Measurements from ENCODE around the gene MGLL. TPM values are rescaled to one million over a fixed set of nuclear protein-coding genes. Genes with fewer than 3 reads are reported as not detected.

The MGLL gene
- total and polyA plus RNA-seq, 2 donors from 2014 or later = 74.2 to 250 TPM

DNA sequence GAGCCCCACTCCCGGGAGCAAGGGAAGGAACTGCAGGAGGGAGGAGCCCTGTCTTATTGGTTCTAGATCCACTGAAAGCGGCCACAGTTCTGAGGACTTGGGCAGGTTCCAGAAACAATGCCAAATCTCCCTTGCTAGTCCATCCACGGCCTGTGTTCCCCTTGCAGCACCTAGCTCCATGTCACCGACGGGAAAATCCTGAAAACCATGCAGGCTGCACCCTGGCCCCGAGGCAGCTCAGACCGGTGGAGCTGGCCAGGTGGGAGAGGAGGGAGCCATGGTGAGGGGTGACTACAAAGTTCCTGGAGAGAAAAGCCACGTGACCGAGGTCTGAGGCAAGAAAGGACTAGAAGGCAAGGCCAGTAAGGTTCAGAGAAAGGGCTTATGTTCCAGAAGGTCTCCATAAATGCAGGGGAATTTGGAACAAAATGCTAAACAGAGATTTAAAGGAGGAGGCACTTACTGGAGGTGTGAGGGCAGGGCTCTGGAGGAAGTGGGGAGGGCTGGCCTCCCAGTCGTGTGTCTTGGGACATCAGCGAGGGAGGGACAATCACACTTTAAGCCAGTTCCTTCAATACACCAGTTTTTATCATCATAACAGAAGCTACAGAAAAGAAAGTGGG lies 5.4 kb downstream of the MGLL start:
- Histone ChIP-seq H3K9me3 (ENCODE audit: control insufficient read depth in 2 of 3, insufficient read depth in 1 of 3, low read length in 3 of 3) (no peaks in the 10 kb centered on the region), H3K4me3 (ENCODE audit: low read length in 3 of 3) (no peak overlapping the region), H3K27ac (ENCODE audit: low read depth in 2 of 2, low read length in 2 of 2) (peak overlapping the region; percentile 2 to 53), H3K9ac (ENCODE audit: low read length in 3 of 3) (peak overlapping the region in 1 of 3 donors; percentile 23), H3K4me1 (ENCODE audit: control insufficient read depth in 2 of 3, insufficient read depth in 2 of 3, low read depth in 1 of 3, low read length in 3 of 3) (peaks cover 4 to 38% (median 23%) of the 10 kb centered on the region in 3 donors), H3K36me3 (ENCODE audit: control insufficient read depth in 2 of 3, insufficient read depth in 3 of 3, low read length in 3 of 3) (peaks cover 0 to 8% (median 2%) of the 10 kb centered on the region in 3 donors), H3K27me3 (ENCODE audit: control insufficient read depth, insufficient read depth, low read length) (no peaks in the 10 kb centered on the region)
- intact Hi-C loops (cut with DNase I) = no loop called here
- FAIRE-seq = no peak
- TF ChIP-seq, protein P1, sequence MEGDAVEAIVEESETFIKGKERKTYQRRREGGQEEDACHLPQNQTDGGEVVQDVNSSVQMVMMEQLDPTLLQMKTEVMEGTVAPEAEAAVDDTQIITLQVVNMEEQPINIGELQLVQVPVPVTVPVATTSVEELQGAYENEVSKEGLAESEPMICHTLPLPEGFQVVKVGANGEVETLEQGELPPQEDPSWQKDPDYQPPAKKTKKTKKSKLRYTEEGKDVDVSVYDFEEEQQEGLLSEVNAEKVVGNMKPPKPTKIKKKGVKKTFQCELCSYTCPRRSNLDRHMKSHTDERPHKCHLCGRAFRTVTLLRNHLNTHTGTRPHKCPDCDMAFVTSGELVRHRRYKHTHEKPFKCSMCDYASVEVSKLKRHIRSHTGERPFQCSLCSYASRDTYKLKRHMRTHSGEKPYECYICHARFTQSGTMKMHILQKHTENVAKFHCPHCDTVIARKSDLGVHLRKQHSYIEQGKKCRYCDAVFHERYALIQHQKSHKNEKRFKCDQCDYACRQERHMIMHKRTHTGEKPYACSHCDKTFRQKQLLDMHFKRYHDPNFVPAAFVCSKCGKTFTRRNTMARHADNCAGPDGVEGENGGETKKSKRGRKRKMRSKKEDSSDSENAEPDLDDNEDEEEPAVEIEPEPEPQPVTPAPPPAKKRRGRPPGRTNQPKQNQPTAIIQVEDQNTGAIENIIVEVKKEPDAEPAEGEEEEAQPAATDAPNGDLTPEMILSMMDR (IDR thresholded peaks at IDR 0.05; ENCODE audit: borderline replicate concordance, extremely low read depth, insufficient read depth) = no peak
- peak in 1 of 5 donors; percentile 89 for DNase-seq

DNA sequence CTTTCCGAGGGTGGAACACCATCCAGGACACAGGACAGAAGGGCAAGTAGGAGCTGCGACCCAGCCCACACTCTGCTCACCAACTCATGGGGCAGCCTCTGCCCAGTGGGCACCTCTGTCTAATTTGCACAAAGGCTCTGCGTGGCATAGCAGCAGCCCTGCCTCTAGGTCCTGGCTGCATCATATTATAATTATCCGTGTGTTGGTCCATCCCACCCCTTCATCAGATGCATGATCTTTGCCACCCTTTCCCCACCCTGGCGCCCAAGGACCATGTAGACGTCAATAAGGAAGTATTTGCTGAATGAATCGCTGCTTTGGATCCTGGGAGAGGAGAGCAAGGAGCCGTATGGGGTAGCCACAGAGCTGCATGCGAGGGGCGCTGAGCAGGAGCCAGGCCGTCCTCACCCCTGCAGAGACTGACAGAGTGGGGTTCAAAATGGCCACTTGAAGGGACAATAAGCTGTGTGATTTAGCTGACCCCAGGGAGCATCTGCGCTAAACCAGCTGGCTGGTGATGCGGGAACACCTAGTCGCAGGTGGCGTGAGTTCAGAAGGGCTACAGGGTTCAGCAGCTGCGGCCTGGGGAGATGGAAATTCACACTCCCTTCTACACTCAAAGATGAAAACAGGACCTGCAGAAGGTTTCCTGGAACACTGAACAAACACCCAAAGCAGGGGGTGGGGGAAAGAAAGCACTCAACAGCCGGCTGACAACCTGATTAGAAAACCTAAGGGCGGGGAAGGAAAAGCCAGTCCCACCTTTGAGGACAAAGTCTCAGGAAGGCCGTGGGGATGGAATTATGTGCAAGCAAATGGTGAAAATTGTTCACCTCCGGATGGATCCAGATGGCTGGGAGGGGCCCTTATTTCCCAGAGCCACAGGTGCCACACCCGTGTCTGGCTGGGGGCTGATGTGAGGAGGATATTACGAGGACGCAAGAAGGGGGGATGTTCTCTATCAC lies 6.4 kb downstream of the MGLL start:
- DNase-seq (no peak), FAIRE-seq (no peak)
- H3K27me3 ChIP-seq (ENCODE audit: control insufficient read depth, insufficient read depth, low read length) = no peaks in the 10 kb centered on the region
- H3K4me1 ChIP-seq (ENCODE audit: control insufficient read depth in 2 of 3, insufficient read depth in 2 of 3, low read depth in 1 of 3, low read length in 3 of 3) = peaks cover 2 to 29% (median 18%) of the 10 kb centered on the region in 3 donors
- H3K9me3 ChIP-seq (ENCODE audit: control insufficient read depth in 2 of 3, insufficient read depth in 1 of 3, low read length in 3 of 3) = no peaks in the 10 kb centered on the region
- TF ChIP-seq, protein P1 (IDR thresholded peaks at IDR 0.05; ENCODE audit: borderline replicate concordance, extremely low read depth, insufficient read depth) = no peak
- no peak overlapping the region for H3K4me3 ChIP-seq (ENCODE audit: low read length in 3 of 3)
- H3K36me3 ChIP-seq (ENCODE audit: control insufficient read depth in 2 of 3, insufficient read depth in 3 of 3, low read length in 3 of 3) = peaks cover 0 to 12% (median 4%) of the 10 kb centered on the region in 3 donors
- intact Hi-C loops (cut with DNase I) = no loop called here
- peak overlapping the region in 1 of 2 donors; percentile 53 for H3K27ac ChIP-seq (ENCODE audit: low read depth in 2 of 2, low read length in 2 of 2)
- H3K9ac ChIP-seq (ENCODE audit: low read length in 3 of 3) = peak overlapping the region in 1 of 3 donors; percentile 23

DNA sequence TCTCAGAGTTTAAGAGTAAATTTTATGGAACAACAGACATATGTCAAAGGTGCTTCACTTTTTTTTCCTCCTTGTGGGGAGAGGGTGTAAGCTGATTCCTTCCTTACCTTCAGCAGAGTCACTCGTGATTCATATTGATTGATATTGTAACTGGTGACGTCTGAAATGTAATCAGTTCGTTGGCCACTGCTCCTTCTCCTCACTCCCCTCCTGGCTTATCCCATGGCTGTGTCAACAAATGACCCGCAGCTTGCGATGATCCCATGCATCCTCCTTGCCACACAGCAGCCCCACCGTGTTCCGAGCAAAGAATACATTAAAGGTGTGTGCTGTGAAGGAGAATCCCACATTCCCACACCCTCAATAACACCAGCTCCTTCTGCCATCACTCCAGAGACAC lies 7.3 kb downstream of the MGLL start:
- intact Hi-C loops (cut with DNase I) = no loop called here
- Histone ChIP-seq H3K4me3 (ENCODE audit: low read length in 3 of 3) (no peak overlapping the region), H3K9me3 (ENCODE audit: control insufficient read depth in 2 of 3, insufficient read depth in 1 of 3, low read length in 3 of 3) (no peaks in the 10 kb centered on the region), H3K4me1 (ENCODE audit: control insufficient read depth in 2 of 3, insufficient read depth in 2 of 3, low read depth in 1 of 3, low read length in 3 of 3) (peaks cover 0 to 27% (median 16%) of the 10 kb centered on the region in 3 donors), H3K36me3 (ENCODE audit: control insufficient read depth in 2 of 3, insufficient read depth in 3 of 3, low read length in 3 of 3) (peaks cover 0 to 12% (median 4%) of the 10 kb centered on the region in 3 donors), H3K9ac (ENCODE audit: low read length in 3 of 3) (no peak overlapping the region), H3K27me3 (ENCODE audit: control insufficient read depth, insufficient read depth, low read length) (no peaks in the 10 kb centered on the region), H3K27ac (ENCODE audit: low read depth in 2 of 2, low read length in 2 of 2) (no peak overlapping the region)
- TF ChIP-seq, protein P1 (IDR thresholded peaks at IDR 0.05; ENCODE audit: borderline replicate concordance, extremely low read depth, insufficient read depth) = no peak
- FAIRE-seq (no peak), DNase-seq (no peak)

Data from kidney (tissue), 14 donors.